Stimulated activated CD8-positive, alpha-beta memory T cell treated with anti-CD3 and anti-CD28 coated beads, Interleukin-4, amount 100 ng/mL, for 24 hours (primary cell): ENCODE measurements around the gene ADIPOR2.
"Not testable (repeated sequence)": the region's sequence is repeated elsewhere in the genome, so short reads cannot be mapped to it uniquely, and the experiment has no call there.

Experiments used
- DNase-seq: peaks from one replicate; pipeline ENCODE4 v3.0.0-alpha.2; 2020; ENCODE audit warnings: low read depth

Gene ADIPOR2

GRCh38 chr12:1705774-1706631 lies 15.1 kb downstream of the ADIPOR2 start:
- DNase-seq, result no peak

- DNase-seq, result no peak
Measured at GRCh38 chr12:1706632-1706980, 15.7 kb downstream of the ADIPOR2 start.

GRCh38 chr12:1707051-1707450 lies 16.2 kb downstream of the ADIPOR2 start:
- DNase-seq, result no peak

DNA sequence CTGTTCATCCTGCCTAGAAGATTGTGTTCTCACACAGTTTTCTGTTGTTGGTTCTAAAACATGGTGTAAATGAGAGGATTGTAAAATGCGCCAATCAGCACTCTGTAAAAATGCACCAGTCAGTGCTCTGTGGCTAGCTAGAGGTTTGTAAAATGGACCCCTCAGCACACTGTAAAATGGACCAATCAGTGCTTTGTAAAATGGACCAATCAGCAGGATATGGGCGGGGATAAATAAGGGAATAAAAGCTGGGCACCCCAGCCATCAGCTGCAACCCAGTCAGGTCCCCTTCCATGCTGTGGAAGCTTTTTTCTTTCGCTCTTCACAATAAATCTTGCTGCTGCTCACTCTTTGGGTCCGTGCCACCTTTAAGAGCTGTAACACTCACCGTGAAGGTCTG lies 19.1 kb downstream of the ADIPOR2 start:
- not testable (repeated sequence) for DNase-seq

DNA sequence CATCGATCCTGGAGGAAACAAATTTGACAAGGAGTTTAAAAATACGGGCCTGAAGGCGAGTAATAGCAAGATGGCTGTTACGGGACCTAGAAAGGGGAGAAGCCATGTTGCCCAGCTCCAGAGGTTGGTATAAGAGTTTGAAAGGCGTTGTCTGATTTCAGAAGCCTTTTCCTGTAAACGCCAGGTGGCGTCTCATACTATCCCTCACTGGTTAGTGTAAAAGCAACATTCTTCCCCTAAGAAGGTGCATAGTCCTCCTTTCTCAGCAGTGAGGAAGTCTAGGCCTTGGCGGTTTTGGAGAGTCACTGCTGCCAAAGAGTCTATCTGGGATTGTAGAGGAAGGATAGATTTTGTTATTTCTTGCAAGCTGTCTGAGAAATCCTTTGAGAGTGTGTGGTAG lies 20.0 kb downstream of the ADIPOR2 start:
- not testable (repeated sequence) for DNase-seq

DNA sequence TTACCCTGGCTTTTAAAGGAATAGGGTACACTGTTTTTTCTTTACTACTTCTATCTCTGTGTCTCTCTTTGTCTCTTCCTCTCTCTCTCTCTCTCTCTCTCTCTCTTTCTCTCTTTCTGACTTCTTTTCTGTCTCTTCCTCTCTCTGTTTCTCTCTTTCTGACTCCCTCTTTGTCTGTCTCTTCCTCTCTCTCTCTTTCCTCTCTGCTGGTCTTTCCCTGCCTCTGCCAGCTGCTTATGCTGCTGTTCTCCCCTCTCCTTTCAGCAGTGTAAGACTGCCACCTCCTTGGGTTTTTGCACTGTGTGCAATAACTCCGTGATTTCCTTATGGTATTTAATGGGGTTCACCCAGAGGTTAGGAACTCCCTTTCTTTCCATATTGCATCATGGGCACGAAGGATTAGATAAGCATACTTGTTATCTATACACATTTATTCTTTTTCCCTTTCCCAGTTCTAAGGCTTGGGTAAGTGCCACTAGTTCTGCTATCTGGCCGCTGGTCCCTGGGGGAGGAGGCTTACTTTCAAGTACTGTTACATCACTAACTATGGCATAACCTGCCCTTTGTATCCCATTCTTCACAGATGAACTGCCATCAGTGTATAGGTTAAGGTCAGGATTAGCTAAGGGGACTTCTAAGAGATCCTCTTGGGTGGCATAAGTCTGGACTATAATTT lies 20.8 kb downstream of the ADIPOR2 start:
- not testable (repeated sequence) for DNase-seq

- not testable (repeated sequence) for DNase-seq
Measured at GRCh38 chr12:1712305-1712704, 21.4 kb downstream of the ADIPOR2 start.

GRCh38 chr12:1712852-1713251 lies 22.0 kb downstream of the ADIPOR2 start:
- not testable (repeated sequence) for DNase-seq

DNA sequence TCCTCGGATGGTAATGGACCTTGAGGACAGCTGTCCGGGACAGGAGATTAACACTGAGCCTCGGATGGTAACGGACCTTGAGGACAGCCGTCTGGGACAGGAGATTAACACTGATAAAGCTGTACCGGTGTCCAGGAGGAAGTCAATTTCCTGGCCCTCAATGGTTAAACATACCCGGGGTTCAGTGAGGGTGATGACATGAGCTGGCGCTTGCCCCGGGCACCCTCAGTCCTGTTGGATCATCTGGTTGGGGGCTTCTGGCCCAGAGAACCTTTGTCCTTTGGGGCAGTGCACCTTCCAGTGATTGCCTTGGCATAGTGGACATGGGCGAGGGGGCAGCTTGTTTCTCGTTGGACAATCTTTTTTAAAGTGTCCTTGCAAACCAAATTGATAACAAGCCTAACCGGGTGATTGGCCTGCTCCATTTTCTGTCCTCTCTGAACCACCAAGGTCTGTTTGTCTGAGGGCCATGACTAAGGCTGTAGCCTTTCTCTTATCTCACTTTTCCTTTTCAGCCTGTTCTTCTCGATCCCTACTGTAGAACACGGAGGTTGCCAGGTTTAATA lies 23.0 kb downstream of the ADIPOR2 start:
- not testable (repeated sequence) for DNase-seq

DNA sequence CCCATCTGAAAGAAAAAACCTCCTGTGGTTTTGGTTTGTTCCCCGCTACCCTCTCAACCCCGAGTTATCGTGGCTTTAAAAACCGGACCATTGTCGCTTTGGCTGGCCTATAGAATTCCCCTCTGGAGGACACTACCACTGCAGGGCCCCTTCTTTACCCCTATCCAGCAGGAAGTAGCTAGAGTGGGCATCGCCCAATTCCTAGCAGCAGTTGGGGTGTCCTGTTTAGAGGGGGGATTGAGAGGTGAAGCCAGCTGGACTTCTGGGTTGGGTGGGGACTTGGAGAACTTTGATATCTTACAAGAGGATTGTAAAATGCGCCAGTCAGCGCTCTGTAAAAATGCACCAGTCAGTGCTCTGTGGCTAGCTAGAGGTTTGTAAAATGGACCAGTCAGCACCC lies 24.6 kb downstream of the ADIPOR2 start:
- not testable (repeated sequence) for DNase-seq

GRCh38 chr12:1716215-1716862 lies 25.5 kb downstream of the ADIPOR2 start:
- DNase-seq, result no peak

DNA sequence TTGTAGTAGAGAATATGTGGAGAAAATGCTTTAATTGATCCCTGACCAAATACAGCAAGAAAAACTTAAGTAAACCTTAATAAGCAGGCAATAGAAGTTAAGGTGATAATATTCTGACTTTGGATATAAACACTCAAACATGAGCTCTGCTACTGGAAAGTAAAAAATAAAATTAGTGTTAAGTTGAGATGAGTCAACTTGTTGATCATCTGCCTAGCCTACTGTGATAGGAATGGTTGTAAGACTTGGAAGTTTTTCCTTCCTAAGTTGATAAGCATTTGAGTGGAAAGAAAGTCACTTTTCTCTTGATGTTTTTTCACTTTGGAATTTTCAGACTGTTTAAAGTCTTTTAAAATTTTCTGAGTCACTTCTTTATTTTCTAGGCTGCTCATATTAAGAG lies 26.0 kb downstream of the ADIPOR2 start:
- no peak for DNase-seq

DNA sequence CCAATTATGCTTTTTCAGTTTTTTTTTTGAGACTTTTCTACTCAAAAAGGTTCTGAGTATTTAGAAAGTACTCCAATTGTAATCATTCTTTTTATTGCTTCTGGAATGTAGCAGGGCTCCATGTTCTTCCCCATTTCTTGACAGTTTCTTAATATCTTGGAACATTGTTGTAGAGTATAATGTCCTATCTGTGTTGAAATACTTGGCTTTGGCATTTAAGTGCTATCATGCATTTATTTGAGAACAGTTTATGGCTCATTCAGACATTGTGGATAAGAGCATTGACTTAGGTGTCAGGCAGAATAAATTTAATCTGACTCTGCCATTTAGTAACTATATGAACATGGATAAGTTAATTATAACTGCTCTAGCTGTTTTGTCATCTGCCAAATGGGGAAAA lies 28.3 kb downstream of the ADIPOR2 start:
- DNase-seq, result no peak

- no peak for DNase-seq
Measured at GRCh38 chr12:1720494-1720893, 29.6 kb downstream of the ADIPOR2 start.

DNA sequence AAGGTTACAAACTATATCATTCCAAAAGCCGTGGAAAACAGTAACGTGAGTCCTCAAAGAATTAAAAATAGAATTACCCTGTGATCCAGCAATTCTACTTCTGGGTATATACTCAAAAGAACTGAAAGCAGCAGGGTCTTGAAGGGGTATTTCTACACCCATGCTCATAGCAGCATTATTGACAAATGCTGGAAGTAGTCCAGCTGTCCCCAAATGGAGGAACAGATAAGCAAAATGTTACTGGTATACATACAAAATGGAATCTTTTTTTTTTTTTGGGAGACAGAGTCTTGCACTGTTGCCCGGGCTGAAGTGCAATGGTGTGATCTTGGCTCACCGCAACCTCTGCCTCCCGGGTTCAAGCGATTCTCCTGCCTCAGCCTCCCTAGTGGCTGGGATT lies 32.9 kb downstream of the ADIPOR2 start:
- DNase-seq, result no peak

DNA sequence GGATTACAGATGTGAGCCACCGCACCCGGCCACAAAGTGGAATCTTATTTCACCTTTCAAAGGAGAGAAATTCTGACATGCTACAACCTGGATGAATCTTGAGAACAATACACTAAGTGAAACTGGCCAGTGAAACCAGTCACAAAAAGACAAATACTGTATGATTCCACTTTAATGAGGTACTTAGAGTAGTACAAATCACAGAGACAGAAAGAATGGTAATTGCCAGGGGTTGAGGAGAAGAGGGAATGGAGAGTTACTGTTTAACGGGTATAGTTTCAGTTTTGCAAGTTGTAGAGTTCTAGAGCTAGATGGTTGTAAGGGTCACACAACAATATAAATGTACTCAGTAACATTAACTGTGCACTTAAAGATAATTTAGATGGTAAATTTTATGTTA lies 33.4 kb downstream of the ADIPOR2 start:
- no peak for DNase-seq

GRCh38 chr12:1726753-1727152 lies 35.9 kb downstream of the ADIPOR2 start:
- DNase-seq, result no peak

DNA sequence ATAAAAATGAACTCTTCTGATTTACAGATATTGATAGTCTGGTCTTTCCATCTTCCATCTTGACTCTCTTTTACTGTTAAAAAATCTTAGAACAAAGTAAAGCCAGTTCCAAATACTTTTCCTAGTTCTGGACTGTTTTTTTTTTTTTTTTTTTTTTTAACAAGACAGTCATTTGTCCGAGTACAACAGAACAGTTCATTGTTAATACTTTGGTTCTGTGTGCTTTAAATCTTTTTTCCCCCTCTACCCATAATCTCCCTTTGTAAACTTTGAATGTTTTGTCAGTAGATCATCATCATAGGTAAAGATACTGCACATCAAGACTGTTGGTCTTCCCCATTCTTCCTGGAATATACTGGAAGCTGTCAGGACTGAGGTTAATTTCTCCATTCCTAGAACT lies 38.0 kb downstream of the ADIPOR2 start:
- DNase-seq, result no peak

DNA sequence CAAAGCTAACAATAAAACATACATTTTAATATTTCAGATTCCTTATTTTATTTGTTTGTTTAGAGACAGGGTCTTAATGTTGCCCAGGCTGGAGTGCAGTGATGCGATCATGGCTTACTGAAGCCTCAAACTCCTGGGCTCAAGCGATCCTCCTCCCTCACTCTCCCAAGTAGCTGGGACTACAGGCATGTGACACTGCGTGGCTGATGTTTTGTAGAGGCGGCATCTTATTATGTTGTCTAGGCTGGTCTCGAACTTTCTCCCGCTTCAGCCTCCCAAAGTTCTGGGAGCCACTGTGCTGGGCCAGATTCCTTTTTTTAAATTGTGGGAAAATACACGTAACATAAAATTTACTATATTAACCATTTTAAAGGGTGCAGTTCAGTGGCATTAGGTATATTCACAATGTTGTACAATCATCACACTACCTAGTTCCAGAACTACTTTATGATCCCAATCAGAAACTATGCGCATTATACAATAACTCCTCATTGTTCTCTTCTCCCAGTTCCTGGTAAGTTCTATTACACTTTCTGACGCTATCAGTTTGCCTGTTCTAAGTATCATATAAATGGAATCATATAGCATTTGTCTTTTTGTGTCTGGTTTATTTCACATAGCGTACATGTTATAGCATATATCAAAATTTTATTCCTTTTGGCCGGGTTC lies 40.3 kb downstream of the ADIPOR2 start:
- DNase-seq, result no peak

- DNase-seq, result not testable (repeated sequence)
Measured at GRCh38 chr12:1731688-1732078, 40.8 kb downstream of the ADIPOR2 start.

GRCh38 chr12:1732914-1733313 lies 42.0 kb downstream of the ADIPOR2 start:
- DNase-seq, result no peak

- DNase-seq, result not testable (repeated sequence)
Measured at GRCh38 chr12:1733712-1734111, 42.8 kb downstream of the ADIPOR2 start.
